Fibroblast of skin of right biceps (primary cell): ENCODE results near the gene C5orf47.

Source experiments
- DNase-seq: peaks from one replicate; pipeline ENCODE4 v3.0.0-alpha.2; 2013

The C5orf47 gene

DNA sequence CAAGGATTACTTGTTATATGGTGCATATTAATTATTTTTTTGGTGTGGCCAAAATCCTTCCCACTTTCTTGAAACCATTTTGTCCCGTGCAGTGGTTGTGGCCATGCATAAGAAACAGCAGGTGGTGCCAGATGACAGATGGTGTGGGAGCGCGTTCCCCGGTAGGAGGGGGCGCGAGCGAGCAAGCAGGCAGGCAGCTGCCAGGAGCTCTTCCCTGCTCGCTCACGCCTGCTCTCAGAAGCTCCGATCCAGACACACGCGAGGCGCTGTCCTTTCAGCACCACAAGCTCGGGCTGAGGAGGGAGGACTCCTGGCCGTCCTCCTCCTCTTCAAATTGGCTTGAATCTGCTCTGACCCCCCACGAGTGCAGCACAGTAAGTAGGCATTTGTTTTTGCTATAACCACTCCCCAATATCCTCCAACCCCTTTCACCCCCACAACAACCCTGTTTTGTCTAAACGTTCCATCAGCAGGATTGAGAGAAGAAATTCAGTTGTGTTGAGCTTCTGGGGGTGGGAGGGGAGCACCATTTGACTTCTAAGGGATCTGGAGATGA is 56.6 kb downstream of the C5orf47 start, which contains the start of gene NSG2:
Gene NSG2, plus strand, starts transcription at position 237 of the 556 bp plus-strand sequence. CDS start 1,050 bp downstream, outside the sequence.
- DNase-seq, result peak; percentile 88

DNA sequence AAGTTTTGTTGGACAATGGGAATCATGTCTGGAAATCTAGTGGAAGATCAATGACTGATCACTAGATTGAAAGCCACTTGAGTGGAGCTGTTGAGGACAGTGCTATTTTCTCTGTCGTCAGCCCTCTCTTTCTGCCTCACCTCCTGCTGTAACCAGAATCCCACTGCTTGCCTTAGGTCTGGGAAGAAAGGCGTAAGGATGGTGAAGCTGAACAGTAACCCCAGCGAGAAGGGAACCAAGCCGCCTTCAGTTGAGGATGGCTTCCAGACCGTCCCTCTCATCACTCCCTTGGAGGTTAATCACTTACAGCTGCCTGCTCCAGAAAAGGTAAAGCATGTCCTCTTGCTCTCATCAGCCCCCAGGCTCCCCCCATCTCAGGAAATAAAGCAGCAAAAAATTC is 57.6 kb downstream of the C5orf47 start:
- no peak for DNase-seq

DNA sequence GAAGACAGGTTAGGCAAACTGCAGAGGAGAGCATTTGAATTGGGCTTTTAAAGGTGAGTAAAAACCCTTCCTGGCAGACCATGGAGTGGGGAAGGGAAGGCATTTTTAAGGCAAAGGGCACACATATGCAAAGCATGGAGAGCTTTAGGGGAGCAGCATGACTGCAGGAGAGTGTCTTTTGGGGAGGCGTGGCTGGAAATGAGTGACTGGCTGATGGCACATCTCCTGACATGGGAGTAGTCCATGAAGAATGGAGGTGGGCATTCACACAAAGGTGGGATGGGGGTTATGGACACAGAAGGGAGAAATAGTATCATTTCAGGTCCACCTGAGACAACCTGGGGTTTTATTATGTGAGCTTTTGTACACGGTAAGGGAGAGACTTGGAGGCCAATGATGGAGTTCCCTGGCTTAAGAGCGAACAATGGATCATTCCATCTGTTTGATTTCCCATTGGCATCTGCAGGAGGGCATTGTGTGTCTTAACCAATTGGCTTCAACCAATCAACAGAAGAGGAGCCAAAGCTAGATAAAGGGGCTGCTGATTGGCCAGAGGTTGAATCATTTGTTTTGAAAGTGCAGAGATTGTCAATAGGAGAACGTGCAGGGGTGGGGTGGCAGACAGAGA is 58.6 kb downstream of the C5orf47 start:
- no peak for DNase-seq

DNA sequence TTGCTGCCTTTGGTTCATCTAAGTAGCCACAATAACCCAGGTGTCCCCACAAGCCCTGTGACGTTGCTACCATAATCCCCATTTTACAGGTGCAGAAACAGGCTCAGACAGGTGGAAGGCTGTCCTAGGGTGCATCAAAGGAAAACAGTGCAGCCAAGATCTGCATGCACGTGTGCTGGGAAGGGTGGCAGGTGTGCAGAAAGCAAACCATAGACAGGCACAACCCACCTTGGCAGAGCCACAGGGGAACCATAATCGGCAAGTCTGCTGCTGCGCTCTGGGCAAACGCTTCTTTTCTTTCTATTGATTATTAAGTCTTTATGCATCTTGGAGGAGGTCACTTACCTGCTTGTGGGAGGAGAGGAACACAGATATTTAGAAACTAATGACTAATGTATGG is 63.7 kb downstream of the C5orf47 start:
- no peak for DNase-seq

DNA sequence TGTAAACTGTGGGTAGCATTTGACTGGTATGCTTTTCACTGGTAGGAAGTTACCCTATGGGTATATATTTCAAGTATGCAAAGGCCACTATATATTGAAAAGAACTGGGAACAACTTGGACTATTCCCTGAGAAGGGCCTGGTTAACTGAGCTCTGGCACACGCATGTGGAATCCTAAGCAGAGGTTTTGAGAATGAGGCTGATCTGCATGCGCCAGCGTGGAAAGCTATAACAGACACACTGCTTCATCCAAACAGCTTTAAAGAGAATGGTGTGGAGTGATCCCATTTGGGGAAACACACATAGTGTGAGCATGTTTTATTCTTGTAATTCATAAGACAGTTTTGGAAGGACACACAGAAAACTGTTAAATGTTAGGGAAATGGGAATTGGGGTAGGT is 64.9 kb downstream of the C5orf47 start:
- no peak for DNase-seq
